Skin of body (tissue), 2 donors: ENCODE results near the gene PSME1. TPM values are rescaled to one million over a fixed set of nuclear protein-coding genes. Genes with fewer than 3 reads are reported as not detected.

Source experiments
- small RNA-seq: library from RNA; depleted of rRNA; stranded (forward); fragments of <200 nt; gene quantifications from one replicate; pipeline ENCODE3, GENCODE V24; 2014; ENCODE audit warnings: low replicate concordance
- total RNA-seq: library from RNA; depleted of rRNA; stranded (reverse); fragments of >200 nt; gene quantifications from one replicate; pipeline ENCODE4 v1.2.3, GENCODE V29; 2014

The PSME1 gene
- total RNA-seq, 1 donor from 2014 or later = 59.7 TPM

Small RNAs within 50 kb of the gene (small RNA-seq; reads per million reads assigned to genes)
- gene IPO4 (not detected), gene IRF9 (not detected), gene RNA5SP383 (0.14 reads per million)

Other genes with a start within 250 kb of the PSME1 start
- 23.5 TPM for gene DHRS4, start 182.4 kb upstream of the PSME1 start, total RNA-seq
- 8.7 TPM for gene DHRS4L2, start 147.3 kb upstream of the PSME1 start, total RNA-seq
- 0.69 TPM for gene CARMIL3, start 84.2 kb upstream of the PSME1 start, total RNA-seq
- gene CPNE6, start 64.6 kb upstream of the PSME1 start, total RNA-seq = 0.20 TPM
- 7.2 TPM for gene PCK2, start 41.9 kb upstream of the PSME1 start, total RNA-seq
- gene DCAF11, start 21.4 kb upstream of the PSME1 start, total RNA-seq = 45.2 TPM
- 0.69 TPM for gene NRL, start 21.2 kb upstream of the PSME1 start, total RNA-seq
- 13.0 TPM for gene FITM1, start 5.5 kb upstream of the PSME1 start, total RNA-seq
- 6.8 TPM for gene EMC9, start 5.4 kb downstream of the PSME1 start, total RNA-seq
- 62.5 TPM for gene PSME2, start 10.4 kb downstream of the PSME1 start, total RNA-seq
- 24.2 TPM for gene RNF31, start 11.3 kb downstream of the PSME1 start, total RNA-seq
- gene IRF9, start 25.1 kb downstream of the PSME1 start, total RNA-seq = 43.4 TPM
- 3.6 TPM for gene REC8, start 35.9 kb downstream of the PSME1 start, total RNA-seq
- 22.8 TPM for gene IPO4, start 52.6 kb downstream of the PSME1 start, total RNA-seq
- gene TM9SF1, start 59.2 kb downstream of the PSME1 start, total RNA-seq = 22.4 TPM
- gene TSSK4, start 69.5 kb downstream of the PSME1 start, total RNA-seq = not detected
- gene CHMP4A, start 77.3 kb downstream of the PSME1 start, total RNA-seq = 30.1 TPM
- 9.5 TPM for gene MDP1, start 79.9 kb downstream of the PSME1 start, total RNA-seq
- 73.5 TPM for gene NEDD8, start 96.2 kb downstream of the PSME1 start, total RNA-seq
- gene GMPR2, start 96.7 kb downstream of the PSME1 start, total RNA-seq = 39.9 TPM
- gene TINF2, start 106.4 kb downstream of the PSME1 start, total RNA-seq = 36.2 TPM
- gene TGM1, start 127.0 kb downstream of the PSME1 start, total RNA-seq = 26.1 TPM
- 13.2 TPM for gene RABGGTA, start 135.4 kb downstream of the PSME1 start, total RNA-seq
- gene DHRS1, start 163.6 kb downstream of the PSME1 start, total RNA-seq = 17.9 TPM
- gene NOP9, start 163.7 kb downstream of the PSME1 start, total RNA-seq = 14.8 TPM
- 7.9 TPM for gene CIDEB, start 171.8 kb downstream of the PSME1 start, total RNA-seq
- gene LTB4R2, start 173.9 kb downstream of the PSME1 start, total RNA-seq = 13.9 TPM
- gene LTB4R, start 175.3 kb downstream of the PSME1 start, total RNA-seq = 8.6 TPM
- 9.6 TPM for gene ADCY4, start 198.9 kb downstream of the PSME1 start, total RNA-seq
- 5.6 TPM for gene RIPK3, start 203.8 kb downstream of the PSME1 start, total RNA-seq
- 33.7 TPM for gene NFATC4, start 232.0 kb downstream of the PSME1 start, total RNA-seq